Measurements from ENCODE around the gene KMT2E.

GRCh38 chr7:104966022-104966421 is 48.0 kb upstream of the KMT2E start:
- TF ChIP-seq CTCF (IDR thresholded peaks at IDR 0.05) (no peak), POLR2A (IDR thresholded peaks at IDR 0.05) (no peak)
